Activated CD4-positive, alpha-beta T cell treated with anti-CD3 and anti-CD28 coated beads, Interleukin-2, amount 10 ng/mL, durations not matched to agents 24 days and 14 days (primary cell): ENCODE data around the gene VWDE. TPM values are rescaled to one million over a fixed set of nuclear protein-coding genes. Genes with fewer than 3 reads are reported as not detected.

Source experiments
- DNase-seq: peaks from one replicate; pipeline ENCODE4 v3.0.0; 2022
- H3K27ac Mint-ChIP-seq: one replicate; pipeline ENCODE4 v1.8.0; 2022; ENCODE audit warnings: mild to moderate bottlenecking, mixed read lengths
- H3K27me3 Mint-ChIP-seq: one replicate; pipeline ENCODE4 v1.8.0; 2022; ENCODE audit warnings: mixed read lengths
- H3K36me3 Mint-ChIP-seq: one replicate; pipeline ENCODE4 v1.8.0; 2022; ENCODE audit warnings: low read depth, mild to moderate bottlenecking, mixed read lengths
- H3K4me1 Mint-ChIP-seq: one replicate; pipeline ENCODE4 v1.8.0; 2021; ENCODE audit warnings: mixed read lengths
- H3K4me3 Mint-ChIP-seq: one replicate; pipeline ENCODE4 v1.8.0; 2022; ENCODE audit warnings: mild to moderate bottlenecking, moderate library complexity, mixed read lengths
- H3K9me3 Mint-ChIP-seq: one replicate; pipeline ENCODE4 v1.8.0; 2021; ENCODE audit warnings: mixed read lengths
- intact Hi-C: fragments of 100-400 bp; cut with micrococcal nuclease; formaldehyde crosslinking; loops from one replicate; pipeline ENCODE4 v1.15.1; 2023
- total RNA-seq: library from RNA; stranded (reverse); gene quantifications from 2 replicates; pipeline ENCODE4 v1.2.3, GENCODE V29; 2022

VWDE gene
- total RNA-seq, 1 donor from 2014 or later: 1.9 TPM

GRCh38 chr7:12389089-12389700, 14.5 kb downstream of the VWDE start:
- Mint-ChIP-seq H3K27ac (no peak overlapping the region), H3K36me3 (no peaks in the 10 kb centered on the region), H3K27me3 (no peaks in the 10 kb centered on the region), H3K4me3 (no peak overlapping the region), H3K4me1 (no peaks in the 10 kb centered on the region), H3K9me3 (no peaks in the 10 kb centered on the region)
- peak; percentile 84 for DNase-seq
- intact Hi-C loops: loop anchor here (1.0 to 2.0 kb wide), 2 partner anchors 14 to 102 kb away; partner anchors contain the start of gene VWDE

- Mint-ChIP-seq H3K4me1 (no peaks in the 10 kb centered on the region), H3K9me3 (no peaks in the 10 kb centered on the region), H3K36me3 (no peaks in the 10 kb centered on the region), H3K27me3 (no peaks in the 10 kb centered on the region), H3K4me3 (no peak overlapping the region), H3K27ac (no peak overlapping the region)
- DNase-seq: no peak
- intact Hi-C loops: no loop called here
These were observed 17.3 kb downstream of the VWDE start for GRCh38 chr7:12386313-12386740.

DNA sequence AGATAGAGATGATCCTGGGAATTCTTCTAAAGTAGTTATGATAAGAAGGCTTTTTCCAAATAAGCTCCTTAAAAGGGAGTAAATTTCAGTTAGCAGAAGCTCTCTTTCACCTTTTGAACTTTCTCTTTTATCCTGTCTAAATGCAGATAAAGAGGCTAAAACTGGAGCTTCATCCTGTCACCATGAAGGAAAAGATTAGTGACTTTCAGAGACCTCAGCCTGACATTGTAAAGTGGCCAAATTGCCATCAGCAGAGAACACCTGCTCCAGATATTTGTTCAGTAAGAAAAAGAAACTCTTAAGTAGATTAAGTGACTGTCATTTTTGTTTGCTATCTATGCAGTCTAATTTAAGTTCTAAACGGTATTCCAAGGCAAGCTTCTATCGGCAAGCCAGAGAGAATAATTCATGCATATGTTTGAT, 18.3 kb downstream of the VWDE start:
- Mint-ChIP-seq H3K4me3 (no peak overlapping the region), H3K27ac (no peak overlapping the region), H3K27me3 (no peaks in the 10 kb centered on the region), H3K36me3 (no peaks in the 10 kb centered on the region), H3K9me3 (no peaks in the 10 kb centered on the region), H3K4me1 (no peaks in the 10 kb centered on the region)
- intact Hi-C loops: no loop called here
- no peak for DNase-seq

DNA sequence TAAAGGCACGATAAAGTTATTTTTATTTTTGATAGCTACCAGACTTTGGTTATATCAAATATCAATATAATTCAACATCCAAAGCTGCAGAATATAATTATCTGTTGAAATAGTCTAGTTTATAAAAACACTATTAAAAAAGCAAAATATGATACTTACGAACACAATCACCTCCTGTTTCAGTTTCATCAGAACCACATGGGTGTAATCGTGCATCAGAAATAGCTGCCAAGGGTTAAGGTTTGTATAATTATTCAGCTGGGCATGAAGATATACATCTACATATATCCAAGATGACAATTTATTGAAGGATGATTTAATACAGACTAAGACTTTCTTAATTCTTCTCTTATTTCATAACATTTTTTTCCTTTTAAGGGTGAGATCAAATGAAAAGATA, 20.3 kb downstream of the VWDE start:
- Mint-ChIP-seq H3K27ac (no peak overlapping the region), H3K27me3 (no peaks in the 10 kb centered on the region), H3K9me3 (no peaks in the 10 kb centered on the region), H3K36me3 (no peaks in the 10 kb centered on the region), H3K4me3 (no peak overlapping the region), H3K4me1 (no peaks in the 10 kb centered on the region)
- no peak for DNase-seq
- intact Hi-C loops: no loop called here

GRCh38 chr7:12378389-12378788, 25.3 kb downstream of the VWDE start:
- H3K4me1 Mint-ChIP-seq: no peaks in the 10 kb centered on the region
- intact Hi-C loops: no loop called here
- no peaks in the 10 kb centered on the region for H3K27me3 Mint-ChIP-seq
- no peaks in the 10 kb centered on the region for H3K36me3 Mint-ChIP-seq
- no peak for DNase-seq
- no peak overlapping the region for H3K27ac Mint-ChIP-seq
- no peak overlapping the region for H3K4me3 Mint-ChIP-seq
- no peaks in the 10 kb centered on the region for H3K9me3 Mint-ChIP-seq

GRCh38 chr7:12377406-12377805, 26.3 kb downstream of the VWDE start:
- H3K9me3 Mint-ChIP-seq: no peaks in the 10 kb centered on the region
- DNase-seq: no peak
- H3K27me3 Mint-ChIP-seq: no peaks in the 10 kb centered on the region
- H3K4me3 Mint-ChIP-seq: no peak overlapping the region
- H3K27ac Mint-ChIP-seq: no peak overlapping the region
- no peaks in the 10 kb centered on the region for H3K4me1 Mint-ChIP-seq
- intact Hi-C loops: no loop called here
- H3K36me3 Mint-ChIP-seq: no peaks in the 10 kb centered on the region

DNA sequence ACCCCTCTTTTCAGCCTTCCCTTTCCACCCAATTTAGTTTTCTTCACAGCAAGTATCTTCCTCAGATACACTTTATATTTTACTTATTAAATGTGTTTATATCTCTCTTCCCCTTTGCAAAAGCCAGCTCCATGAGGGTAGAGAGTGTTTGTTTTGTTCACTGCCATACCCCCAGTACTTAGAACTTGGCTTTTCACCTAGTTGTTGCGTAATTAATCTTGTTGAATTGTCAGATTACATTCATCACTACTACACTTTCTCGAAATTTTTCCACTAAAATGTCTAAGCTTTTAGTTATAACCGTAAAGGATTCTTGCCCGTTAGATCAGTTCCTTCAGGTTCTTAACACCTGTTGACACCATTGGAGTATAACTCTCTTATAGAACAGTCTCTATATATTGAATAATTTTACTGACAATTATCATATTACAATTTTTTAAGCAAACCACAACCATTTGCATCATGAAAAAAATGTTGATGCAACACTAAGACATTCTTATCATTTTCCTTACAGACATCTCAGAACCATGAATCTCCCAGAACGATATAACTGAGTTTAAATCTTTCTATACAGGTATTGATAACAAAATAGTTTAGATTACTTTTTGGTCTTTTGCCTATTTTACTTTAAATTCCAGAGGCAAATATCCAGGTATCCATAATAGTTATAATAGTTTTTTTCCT, 29.9 kb downstream of the VWDE start:
- Mint-ChIP-seq H3K27ac (no peak overlapping the region), H3K4me1 (no peaks in the 10 kb centered on the region), H3K9me3 (no peaks in the 10 kb centered on the region), H3K27me3 (no peaks in the 10 kb centered on the region), H3K4me3 (no peak overlapping the region), H3K36me3 (no peaks in the 10 kb centered on the region)
- no peak for DNase-seq
- intact Hi-C loops: no loop called here

DNA sequence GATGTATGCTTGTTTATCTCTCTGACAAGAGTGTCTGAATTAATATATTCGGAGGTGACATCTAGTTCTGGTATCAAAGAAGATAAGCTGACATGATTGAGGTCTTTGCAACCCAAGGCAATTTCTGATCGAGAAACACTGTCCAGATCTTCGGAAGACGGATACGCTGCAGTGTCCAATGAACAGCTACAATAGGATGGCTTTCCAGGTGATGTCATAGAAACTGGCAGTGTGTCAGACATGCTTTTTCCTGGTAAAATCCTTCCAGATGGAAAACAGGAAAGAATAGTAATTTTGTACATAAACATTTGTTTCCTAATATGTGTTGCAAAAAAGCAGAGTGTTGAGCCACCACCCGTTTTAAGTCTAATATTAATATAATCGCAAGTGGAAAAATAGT, 33.4 kb downstream of the VWDE start:
- no peaks in the 10 kb centered on the region for H3K4me1 Mint-ChIP-seq
- DNase-seq: no peak
- H3K27me3 Mint-ChIP-seq: no peaks in the 10 kb centered on the region
- intact Hi-C loops: no loop called here
- H3K36me3 Mint-ChIP-seq: no peaks in the 10 kb centered on the region
- no peaks in the 10 kb centered on the region for H3K9me3 Mint-ChIP-seq
- H3K4me3 Mint-ChIP-seq: no peak overlapping the region
- no peak overlapping the region for H3K27ac Mint-ChIP-seq

DNA sequence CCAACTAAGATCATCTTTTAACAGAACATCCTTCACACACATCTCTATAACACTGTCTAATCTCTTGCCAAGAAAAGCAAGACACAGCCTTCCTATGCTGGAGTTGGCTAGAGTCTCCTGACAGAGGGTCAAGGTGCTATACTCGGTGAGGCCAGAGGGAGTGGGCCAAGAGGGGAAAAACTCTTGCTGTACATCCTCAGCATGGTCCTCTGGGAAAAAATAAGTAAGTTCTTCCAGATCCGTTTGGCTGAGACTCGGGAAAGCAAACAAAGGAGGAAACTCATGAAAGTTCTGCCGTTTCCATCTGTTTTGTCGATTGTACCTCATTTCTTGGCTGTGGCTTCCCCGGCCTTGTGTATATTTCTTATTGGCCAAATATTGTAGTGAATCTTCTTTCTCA, 33.9 kb downstream of the VWDE start:
- H3K36me3 Mint-ChIP-seq: no peaks in the 10 kb centered on the region
- no peak for DNase-seq
- intact Hi-C loops: no loop called here
- no peaks in the 10 kb centered on the region for H3K4me1 Mint-ChIP-seq
- no peak overlapping the region for H3K4me3 Mint-ChIP-seq
- H3K27me3 Mint-ChIP-seq: no peaks in the 10 kb centered on the region
- no peaks in the 10 kb centered on the region for H3K9me3 Mint-ChIP-seq
- no peak overlapping the region for H3K27ac Mint-ChIP-seq

- Mint-ChIP-seq H3K27me3 (no peaks in the 10 kb centered on the region), H3K4me1 (no peaks in the 10 kb centered on the region), H3K9me3 (no peaks in the 10 kb centered on the region), H3K27ac (no peak overlapping the region), H3K4me3 (no peak overlapping the region), H3K36me3 (no peaks in the 10 kb centered on the region)
- DNase-seq: no peak
- intact Hi-C loops: no loop called here
These were observed 34.6 kb downstream of the VWDE start for GRCh38 chr7:12369072-12369471.

DNA sequence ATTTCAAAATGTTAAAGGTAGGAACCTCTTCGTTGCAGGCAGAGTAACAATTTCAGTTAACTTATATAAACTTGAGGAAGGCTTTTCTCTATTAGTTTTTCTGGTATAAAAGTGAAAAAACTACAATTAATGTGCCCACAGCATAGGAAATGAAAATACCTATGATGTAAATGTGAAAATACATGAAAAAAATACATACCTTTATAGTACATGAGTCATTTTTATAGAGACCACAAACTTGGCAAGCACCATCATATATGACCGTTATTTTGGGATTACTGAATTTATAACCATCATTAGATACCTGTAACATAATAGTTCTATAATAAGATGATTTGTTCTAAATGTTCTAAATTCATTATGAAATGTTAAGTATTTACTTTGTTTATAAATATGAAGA, 42.7 kb downstream of the VWDE start:
- no peaks in the 10 kb centered on the region for H3K27me3 Mint-ChIP-seq
- no peaks in the 10 kb centered on the region for H3K4me1 Mint-ChIP-seq
- DNase-seq: no peak
- H3K36me3 Mint-ChIP-seq: no peaks in the 10 kb centered on the region
- no peak overlapping the region for H3K4me3 Mint-ChIP-seq
- no peak overlapping the region for H3K27ac Mint-ChIP-seq
- H3K9me3 Mint-ChIP-seq: no peaks in the 10 kb centered on the region
- intact Hi-C loops: no loop called here

GRCh38 chr7:12358694-12359093, 45.0 kb downstream of the VWDE start:
- H3K4me1 Mint-ChIP-seq: no peaks in the 10 kb centered on the region
- no peak overlapping the region for H3K27ac Mint-ChIP-seq
- no peak overlapping the region for H3K4me3 Mint-ChIP-seq
- no peaks in the 10 kb centered on the region for H3K27me3 Mint-ChIP-seq
- no peak for DNase-seq
- H3K36me3 Mint-ChIP-seq: no peaks in the 10 kb centered on the region
- no peaks in the 10 kb centered on the region for H3K9me3 Mint-ChIP-seq
- intact Hi-C loops: no loop called here

DNA sequence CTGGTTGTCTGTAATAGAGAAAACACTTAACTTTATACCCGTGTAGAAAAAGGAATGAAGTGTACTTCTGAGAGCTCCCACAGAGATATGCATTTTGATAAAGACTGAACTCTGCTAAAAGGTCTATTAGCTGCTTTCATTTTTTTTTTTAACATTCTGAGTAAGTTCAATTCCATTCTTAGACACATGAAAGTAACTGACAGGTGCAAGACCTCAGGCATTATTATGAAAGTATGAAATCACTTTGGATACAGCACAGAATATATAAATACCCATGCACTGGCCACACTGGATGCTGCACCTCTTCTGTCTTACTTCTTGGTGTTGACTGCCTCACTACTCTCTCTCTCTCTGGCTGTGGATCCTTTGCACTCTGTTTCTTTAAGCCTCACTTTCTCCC, 46.2 kb downstream of the VWDE start:
- Mint-ChIP-seq H3K27ac (no peak overlapping the region), H3K4me1 (no peaks in the 10 kb centered on the region), H3K4me3 (no peak overlapping the region), H3K36me3 (no peaks in the 10 kb centered on the region), H3K9me3 (no peaks in the 10 kb centered on the region), H3K27me3 (no peaks in the 10 kb centered on the region)
- no peak for DNase-seq
- intact Hi-C loops: no loop called here

DNA sequence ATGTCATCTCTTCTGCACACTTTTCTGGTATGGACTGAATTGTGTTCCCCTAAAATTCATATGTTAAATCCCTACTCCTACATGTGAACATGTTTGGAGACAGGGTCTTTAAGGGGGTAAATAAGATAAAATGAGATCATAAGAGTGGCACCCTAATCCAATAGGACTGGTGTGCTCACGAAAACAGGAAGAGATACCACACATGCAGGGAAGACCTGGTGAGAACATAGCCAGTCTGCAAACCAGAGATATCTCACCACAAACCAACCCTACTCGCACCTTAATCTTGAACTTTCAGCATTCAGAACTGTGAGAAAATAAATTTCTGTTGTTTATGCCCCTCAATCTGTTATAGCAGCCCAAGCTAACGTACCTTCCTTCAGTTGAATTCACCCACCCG, 51.8 kb downstream of the VWDE start:
- Mint-ChIP-seq H3K4me3 (no peak overlapping the region), H3K4me1 (no peaks in the 10 kb centered on the region), H3K27me3 (no peaks in the 10 kb centered on the region), H3K9me3 (no peaks in the 10 kb centered on the region), H3K27ac (no peak overlapping the region), H3K36me3 (no peaks in the 10 kb centered on the region)
- DNase-seq: no peak
- intact Hi-C loops: no loop called here

- Mint-ChIP-seq H3K4me1 (no peaks in the 10 kb centered on the region), H3K36me3 (no peaks in the 10 kb centered on the region), H3K27ac (no peak overlapping the region), H3K4me3 (no peak overlapping the region), H3K9me3 (no peaks in the 10 kb centered on the region), H3K27me3 (no peaks in the 10 kb centered on the region)
- intact Hi-C loops: no loop called here
- DNase-seq: no peak
These were observed 52.7 kb downstream of the VWDE start for GRCh38 chr7:12350971-12351370.
